Keratinocyte (primary cell): Measurements from ENCODE around the gene CLMN.

ENCODE experiments used
- EZH2 ChIP-seq: IDR thresholded peaks from one replicate; pipeline ENCODE4 v1.6.1; 2012; ENCODE audit warnings: inconsistent platforms, mild to moderate bottlenecking, low read length, moderate library complexity
- TF ChIP-seq, protein P1 (sequence below), 3 experiments: IDR thresholded peaks in 1 of 3; conservative IDR thresholded peaks in 1 of 3; optimal IDR thresholded peaks in 1 of 3; 2 replicates in 2 of 3; 3 replicates in 1 of 3; pipeline versions ENCODE3 to v1.5.1; 2011; ENCODE audit warnings: low read length in 3 of 3, mild to moderate bottlenecking in 3 of 3, moderate library complexity in 2 of 3, control low read depth in 1 of 3, inconsistent platforms in 1 of 3; ENCODE audit not compliant: insufficient read depth in 2 of 3; ENCODE audit errors: extremely low read depth in 1 of 3

DNA sequence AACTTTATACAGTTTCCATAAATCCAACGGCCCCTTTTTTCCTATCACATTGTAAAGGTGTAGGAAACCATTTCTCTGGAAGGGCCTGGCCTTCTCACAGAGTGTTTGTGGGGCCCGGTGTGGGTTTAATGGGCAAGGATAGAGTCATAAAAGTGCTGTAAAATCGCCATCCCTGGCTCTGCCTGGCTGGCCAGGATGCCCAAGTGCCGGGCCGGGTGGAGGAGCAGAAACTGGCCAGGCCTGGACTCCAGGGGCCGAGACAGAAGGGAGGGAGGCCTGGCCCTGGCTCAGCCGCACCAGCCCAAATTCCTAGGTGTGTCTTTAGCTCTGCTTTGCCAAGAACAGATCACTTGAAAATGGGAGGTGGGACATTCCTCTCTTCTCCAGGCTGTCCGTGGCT, 85.3 kb downstream of the CLMN start:
- TF ChIP-seq, protein P1, sequence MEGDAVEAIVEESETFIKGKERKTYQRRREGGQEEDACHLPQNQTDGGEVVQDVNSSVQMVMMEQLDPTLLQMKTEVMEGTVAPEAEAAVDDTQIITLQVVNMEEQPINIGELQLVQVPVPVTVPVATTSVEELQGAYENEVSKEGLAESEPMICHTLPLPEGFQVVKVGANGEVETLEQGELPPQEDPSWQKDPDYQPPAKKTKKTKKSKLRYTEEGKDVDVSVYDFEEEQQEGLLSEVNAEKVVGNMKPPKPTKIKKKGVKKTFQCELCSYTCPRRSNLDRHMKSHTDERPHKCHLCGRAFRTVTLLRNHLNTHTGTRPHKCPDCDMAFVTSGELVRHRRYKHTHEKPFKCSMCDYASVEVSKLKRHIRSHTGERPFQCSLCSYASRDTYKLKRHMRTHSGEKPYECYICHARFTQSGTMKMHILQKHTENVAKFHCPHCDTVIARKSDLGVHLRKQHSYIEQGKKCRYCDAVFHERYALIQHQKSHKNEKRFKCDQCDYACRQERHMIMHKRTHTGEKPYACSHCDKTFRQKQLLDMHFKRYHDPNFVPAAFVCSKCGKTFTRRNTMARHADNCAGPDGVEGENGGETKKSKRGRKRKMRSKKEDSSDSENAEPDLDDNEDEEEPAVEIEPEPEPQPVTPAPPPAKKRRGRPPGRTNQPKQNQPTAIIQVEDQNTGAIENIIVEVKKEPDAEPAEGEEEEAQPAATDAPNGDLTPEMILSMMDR (optimal IDR thresholded peaks at IDR 0.05 in 1 of 3, IDR thresholded peaks at IDR 0.05 in 1 of 3, conservative IDR thresholded peaks at IDR 0.05 in 1 of 3; ENCODE audit: extremely low read depth in 1 of 3, insufficient read depth in 2 of 3, low read length in 3 of 3), result no peak
- TF ChIP-seq EZH2, result no peak
